ENCODE data around the gene CFAP91. TPM values are rescaled to one million over a fixed set of nuclear protein-coding genes. Genes with fewer than 3 reads are reported as not detected.

Gene CFAP91
- total RNA-seq, 2 experiments from 2014 or later, result not detected

DNA sequence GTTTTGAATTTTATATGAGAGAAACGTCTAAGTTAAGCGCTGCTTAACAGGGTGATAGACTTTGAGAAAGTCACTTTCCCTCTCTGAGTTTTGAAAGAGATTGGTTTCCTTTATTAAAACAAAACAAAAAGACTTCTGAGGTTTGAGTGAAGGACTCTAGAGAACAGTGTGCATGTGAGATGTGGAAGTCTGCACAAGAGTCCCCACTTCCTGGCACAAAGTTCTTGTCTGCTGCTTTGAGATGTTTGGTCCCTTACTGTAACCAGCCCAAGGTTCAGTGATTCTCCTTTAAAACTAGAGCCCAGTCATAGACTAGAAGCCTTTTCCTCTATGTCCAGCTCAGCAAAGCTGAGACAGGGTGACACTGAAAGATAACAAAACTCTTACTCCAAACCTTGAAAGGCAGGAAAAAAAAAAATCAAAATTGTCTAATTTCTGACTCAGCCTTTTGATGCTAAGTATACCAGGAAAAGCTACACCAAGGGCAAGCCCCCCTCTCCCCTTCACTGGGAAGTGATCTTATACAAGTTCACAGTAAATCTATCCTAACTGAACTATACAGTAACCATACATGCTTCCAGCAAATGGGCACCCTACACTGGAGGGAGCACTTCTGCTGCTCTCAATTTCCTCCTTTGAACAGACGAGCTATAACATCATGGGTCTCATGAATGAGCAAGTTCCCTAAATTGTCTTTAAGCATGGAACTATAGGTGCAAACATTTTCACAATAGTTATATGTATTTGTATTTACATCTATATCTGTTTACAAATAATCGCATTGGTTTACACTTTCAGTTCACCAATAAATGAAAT is 44.7 kb upstream of the CFAP91 start:
- no peak overlapping the region for H3K4me3 ChIP-seq (ENCODE audit: low read depth, low read length, poor library complexity, severe bottlenecking)
- no peak for TF ChIP-seq EZH2phosphoT487 (IDR thresholded peaks at IDR 0.05; ENCODE audit: borderline replicate concordance, low read depth, low read length)
- TF ChIP-seq, protein P1, sequence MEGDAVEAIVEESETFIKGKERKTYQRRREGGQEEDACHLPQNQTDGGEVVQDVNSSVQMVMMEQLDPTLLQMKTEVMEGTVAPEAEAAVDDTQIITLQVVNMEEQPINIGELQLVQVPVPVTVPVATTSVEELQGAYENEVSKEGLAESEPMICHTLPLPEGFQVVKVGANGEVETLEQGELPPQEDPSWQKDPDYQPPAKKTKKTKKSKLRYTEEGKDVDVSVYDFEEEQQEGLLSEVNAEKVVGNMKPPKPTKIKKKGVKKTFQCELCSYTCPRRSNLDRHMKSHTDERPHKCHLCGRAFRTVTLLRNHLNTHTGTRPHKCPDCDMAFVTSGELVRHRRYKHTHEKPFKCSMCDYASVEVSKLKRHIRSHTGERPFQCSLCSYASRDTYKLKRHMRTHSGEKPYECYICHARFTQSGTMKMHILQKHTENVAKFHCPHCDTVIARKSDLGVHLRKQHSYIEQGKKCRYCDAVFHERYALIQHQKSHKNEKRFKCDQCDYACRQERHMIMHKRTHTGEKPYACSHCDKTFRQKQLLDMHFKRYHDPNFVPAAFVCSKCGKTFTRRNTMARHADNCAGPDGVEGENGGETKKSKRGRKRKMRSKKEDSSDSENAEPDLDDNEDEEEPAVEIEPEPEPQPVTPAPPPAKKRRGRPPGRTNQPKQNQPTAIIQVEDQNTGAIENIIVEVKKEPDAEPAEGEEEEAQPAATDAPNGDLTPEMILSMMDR (conservative IDR thresholded peaks at IDR 0.05; ENCODE audit: low read length), result no peak
- H4K20me1 ChIP-seq (ENCODE audit: insufficient read depth, low read length), result no peaks in the 10 kb centered on the region
- no peak overlapping the region for H3K27ac ChIP-seq (ENCODE audit: low read depth, low read length, poor library complexity, severe bottlenecking)
- H3K9me3 ChIP-seq (ENCODE audit: low read length), result no peaks in the 10 kb centered on the region
- H3K4me1 ChIP-seq (ENCODE audit: insufficient read depth, low read length, poor library complexity, severe bottlenecking), result no peaks in the 10 kb centered on the region
- BruUV-seq (replicated peaks), result no TSS peak
- H2AFZ ChIP-seq (ENCODE audit: low read length), result no peak overlapping the region
- H3K9me2 ChIP-seq (ENCODE audit: insufficient read depth, low read length), result no peaks in the 10 kb centered on the region
- intact Hi-C loops (cut with micrococcal nuclease; ENCODE audit: unreplicated experiment), result no loop called here
- DNase-seq (ENCODE audit: low spot score), result no peak
- H3K36me3 ChIP-seq (ENCODE audit: insufficient read depth, low read length), result no peaks in the 10 kb centered on the region
- ChIA-PET POLR2A (interaction anchor here (0.6 to 1.5 kb wide), 2 partner anchors 19 to 190 kb away, joined by 3 to 5 read pairs; no protein-coding TSS in a partner anchor), CTCF (ENCODE audit: unreplicated experiment) (interaction anchor here (0.6 kb wide), 1 partner anchor 85 kb away, joined by 5 read pairs; no protein-coding TSS in a partner anchor)
- H3K79me2 ChIP-seq (ENCODE audit: insufficient read depth, low read depth, low read length), result no peaks in the 10 kb centered on the region
- H3K4me2 ChIP-seq (ENCODE audit: low read length), result no peak overlapping the region

DNA sequence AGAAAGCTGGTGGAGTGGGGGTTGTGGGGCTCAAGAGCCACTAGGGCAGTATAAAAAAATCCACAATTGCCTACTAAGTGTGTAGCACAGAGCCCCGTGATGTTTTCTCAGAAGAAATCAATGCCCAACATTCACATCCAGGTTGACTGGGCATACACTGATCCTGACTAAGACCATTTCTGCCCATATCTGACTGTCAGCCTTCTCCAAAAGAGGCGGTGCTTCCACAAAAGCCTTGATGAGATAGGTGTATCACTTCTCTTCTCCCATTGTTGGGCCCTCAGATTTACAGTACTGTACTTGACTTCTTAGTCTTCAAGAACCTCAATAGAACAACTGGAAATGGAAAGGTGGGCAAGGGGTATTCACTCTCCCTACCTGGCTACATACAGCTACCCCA is 43.8 kb upstream of the CFAP91 start:
- H3K27ac ChIP-seq (ENCODE audit: low read depth, low read length, poor library complexity, severe bottlenecking), result no peak overlapping the region
- intact Hi-C loops (cut with micrococcal nuclease; ENCODE audit: unreplicated experiment), result no loop called here
- POLR2A ChIA-PET, result interaction anchor here (1.5 kb wide), 1 partner anchor 18 kb away, joined by 5 read pairs; no protein-coding TSS in a partner anchor
- H4K20me1 ChIP-seq (ENCODE audit: insufficient read depth, low read length), result no peaks in the 10 kb centered on the region
- no peaks in the 10 kb centered on the region for H3K79me2 ChIP-seq (ENCODE audit: insufficient read depth, low read depth, low read length)
- no peak overlapping the region for H3K4me2 ChIP-seq (ENCODE audit: low read length)
- H3K4me3 ChIP-seq (ENCODE audit: low read depth, low read length, poor library complexity, severe bottlenecking), result no peak overlapping the region
- no peak overlapping the region for H2AFZ ChIP-seq (ENCODE audit: low read length)
- no TSS peak for BruUV-seq (replicated peaks)
- no peak for DNase-seq (ENCODE audit: low spot score)
- CTCF ChIA-PET (ENCODE audit: unreplicated experiment), result interaction anchor here (0.6 kb wide), 1 partner anchor 84 kb away, joined by 5 read pairs; no protein-coding TSS in a partner anchor
- no peaks in the 10 kb centered on the region for H3K36me3 ChIP-seq (ENCODE audit: insufficient read depth, low read length)
- TF ChIP-seq, protein P1 (conservative IDR thresholded peaks at IDR 0.05; ENCODE audit: low read length), result no peak
- no peak for TF ChIP-seq EZH2phosphoT487 (IDR thresholded peaks at IDR 0.05; ENCODE audit: borderline replicate concordance, low read depth, low read length)
- no peaks in the 10 kb centered on the region for H3K9me3 ChIP-seq (ENCODE audit: low read length)
- H3K9me2 ChIP-seq (ENCODE audit: insufficient read depth, low read length), result no peaks in the 10 kb centered on the region
- no peaks in the 10 kb centered on the region for H3K4me1 ChIP-seq (ENCODE audit: insufficient read depth, low read length, poor library complexity, severe bottlenecking)

All from OCI-LY7 (cell line).